Left ventricle myocardium inferior (tissue), 1 donor: ENCODE measurements around the gene ARL16. TPM values are rescaled to one million over a fixed set of nuclear protein-coding genes. Genes with fewer than 3 reads are reported as not detected.

Experiments used
- DNase-seq: peaks from one replicate; pipeline ENCODE4 v3.0.0-alpha.2; 2020
- H3K27ac ChIP-seq: fragments of 200-600 bp; replicated peaks from 2 replicates; pipeline ENCODE4 v1.8.0; 2021
- H3K27me3 ChIP-seq: fragments of 200-600 bp; 2 replicates; pipeline ENCODE4 v1.8.0; 2021; ENCODE audit warnings: low read depth
- H3K36me3 ChIP-seq: fragments of 200-600 bp; 2 replicates; pipeline ENCODE4 v1.8.0; 2021
- H3K4me1 ChIP-seq: fragments of 200-600 bp; 2 replicates; pipeline ENCODE4 v1.8.0; 2021
- H3K4me3 ChIP-seq: fragments of 200-600 bp; 2 replicates; pipeline ENCODE4 v1.8.0; 2021; ENCODE audit warnings: mild to moderate bottlenecking, moderate library complexity
- H3K9me3 ChIP-seq: fragments of 200-600 bp; replicated peaks from 2 replicates; pipeline ENCODE4 v1.8.0; 2021
- CTCF ChIP-seq: fragments of 200-600 bp; IDR thresholded peaks from 2 replicates; pipeline ENCODE4 v1.8.0; 2021; ENCODE audit warnings: antibody characterized with exemption, mild to moderate bottlenecking, borderline replicate concordance
- intact Hi-C: fragments of 100-400 bp; cut with micrococcal nuclease; formaldehyde crosslinking; loops from one replicate; pipeline ENCODE4 v1.11.0; 2022
- total RNA-seq: library from RNA; stranded (reverse); fragmentation: NEBNext Ultra II Directional; extraction: Animal tissue kit (Norgen Biotek cat#: 25700); gene quantifications from one replicate; pipeline ENCODE4 v1.2.1, GENCODE V29; 2021
- donor health status: DM: no; HTN: yes; CAD: no; lungs with severe emphysema.

The ARL16 gene
- total RNA-seq, 1 donor from 2014 or later: 9.0 TPM

DNA sequence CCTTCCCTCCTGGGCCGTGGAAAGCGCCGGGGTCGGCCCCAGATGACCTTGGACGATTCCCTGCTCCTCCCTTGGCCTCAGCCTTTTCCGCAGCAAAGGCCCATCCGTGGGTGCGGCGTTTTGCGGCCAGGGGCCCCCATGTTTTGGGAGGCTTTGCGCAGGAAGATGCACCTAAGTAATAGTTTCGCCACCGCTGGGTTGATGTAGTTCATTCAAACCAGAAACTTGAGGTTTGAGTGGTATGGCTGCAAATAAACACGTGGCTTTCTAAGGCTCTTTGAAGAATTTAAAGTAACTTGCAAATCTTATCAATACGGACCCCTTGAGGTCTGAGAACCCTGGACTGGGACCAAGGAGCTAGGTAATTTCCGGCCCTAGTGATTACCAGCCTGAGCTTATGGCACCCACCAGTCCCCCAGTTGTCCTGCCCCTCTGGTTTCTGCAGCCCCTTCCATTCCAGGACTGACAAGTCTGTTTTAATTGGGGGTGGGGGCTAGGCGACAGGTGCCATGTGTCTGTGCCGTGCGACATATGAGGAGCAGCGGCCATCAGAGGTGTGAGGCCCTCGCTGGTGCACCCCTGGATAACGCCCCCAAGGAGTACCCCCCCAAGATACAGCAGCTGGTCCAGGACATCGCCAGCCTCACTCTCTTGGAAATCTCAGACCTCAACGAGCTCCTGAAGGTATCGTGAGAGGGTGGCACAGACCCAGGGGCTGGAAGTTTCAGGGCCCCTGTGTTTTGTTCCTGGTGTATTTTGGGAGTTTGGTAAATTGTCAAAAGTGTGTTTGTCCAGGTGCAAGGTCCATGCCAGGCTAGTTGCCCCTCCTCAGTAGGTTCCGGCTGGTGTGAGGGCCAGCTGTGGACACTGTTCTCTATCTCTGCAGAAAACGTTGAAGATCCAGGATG, 20.4 kb upstream of the ARL16 start:
- Histone ChIP-seq H3K27ac (peak overlapping the region; percentile 96), H3K4me3 (peak overlapping the region; percentile 98), H3K27me3 (no peaks in the 10 kb centered on the region), H3K9me3 (no peaks in the 10 kb centered on the region), H3K36me3 (peaks cover 60% of the 10 kb centered on the region), H3K4me1 (peaks cover 44% of the 10 kb centered on the region)
- TF ChIP-seq CTCF: no peak
- DNase-seq: no peak
- intact Hi-C loops: no loop called here

GRCh38 chr17:81702934-81703746, 19.5 kb upstream of the ARL16 start, which contains the start of gene MRPL12:
TSS of gene MRPL12 (plus strand) at chr17:81703367. CDS start at chr17:81703502, 135 bp downstream.
- peaks cover 66% of the 10 kb centered on the region for H3K36me3 ChIP-seq
- H3K4me3 ChIP-seq: peak within 1 kb of the TSS; percentile 98
- intact Hi-C loops: no loop called here
- H3K27ac ChIP-seq: peak within 1 kb of the TSS; percentile 96
- DNase-seq: peak; percentile 94
- H3K9me3 ChIP-seq: no peaks in the 10 kb centered on the region
- H3K4me1 ChIP-seq: peaks cover 44% of the 10 kb centered on the region
- H3K27me3 ChIP-seq: no peaks in the 10 kb centered on the region
- TF ChIP-seq CTCF: no peak

DNA sequence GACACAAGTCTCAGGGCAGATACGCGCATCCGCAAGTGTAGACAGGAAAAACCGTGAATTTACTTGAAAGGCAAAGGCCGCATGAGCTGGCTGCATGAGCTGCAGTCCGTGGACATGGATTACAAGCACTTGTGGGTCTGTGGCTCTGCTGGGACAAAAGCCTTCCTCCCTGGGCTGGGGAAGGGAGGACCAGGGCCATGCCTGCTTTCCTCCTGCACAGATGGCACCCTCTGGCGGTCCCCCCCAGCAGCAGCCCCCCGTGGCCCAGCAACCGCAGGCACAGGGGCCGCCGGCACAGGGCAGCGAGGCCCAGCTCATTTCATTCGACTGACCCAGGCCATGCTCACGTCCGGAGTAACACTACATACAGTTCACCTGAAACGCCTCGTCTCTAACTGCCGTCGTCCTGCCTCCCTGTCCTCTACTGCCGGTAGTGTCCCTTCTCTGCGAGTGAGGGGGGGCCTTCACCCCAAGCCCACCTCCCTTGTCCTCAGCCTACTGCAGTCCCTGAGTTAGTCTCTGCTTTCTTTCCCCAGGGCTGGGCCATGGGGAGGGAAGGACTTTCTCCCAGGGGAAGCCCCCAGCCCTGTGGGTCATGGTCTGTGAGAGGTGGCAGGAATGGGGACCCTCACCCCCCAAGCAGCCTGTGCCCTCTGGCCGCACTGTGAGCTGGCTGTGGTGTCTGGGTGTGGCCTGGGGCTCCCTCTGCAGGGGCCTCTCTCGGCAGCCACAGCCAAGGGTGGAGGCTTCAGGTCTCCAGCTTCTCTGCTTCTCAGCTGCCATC, 17.9 kb upstream of the ARL16 start:
- Histone ChIP-seq H3K4me3 (peak overlapping the region; percentile 98), H3K36me3 (peaks cover 65% of the 10 kb centered on the region), H3K27ac (peak overlapping the region; percentile 19), H3K27me3 (no peaks in the 10 kb centered on the region), H3K4me1 (peaks cover 61% of the 10 kb centered on the region), H3K9me3 (no peaks in the 10 kb centered on the region)
- DNase-seq: no peak
- intact Hi-C loops: no loop called here
- TF ChIP-seq CTCF: no peak

DNA sequence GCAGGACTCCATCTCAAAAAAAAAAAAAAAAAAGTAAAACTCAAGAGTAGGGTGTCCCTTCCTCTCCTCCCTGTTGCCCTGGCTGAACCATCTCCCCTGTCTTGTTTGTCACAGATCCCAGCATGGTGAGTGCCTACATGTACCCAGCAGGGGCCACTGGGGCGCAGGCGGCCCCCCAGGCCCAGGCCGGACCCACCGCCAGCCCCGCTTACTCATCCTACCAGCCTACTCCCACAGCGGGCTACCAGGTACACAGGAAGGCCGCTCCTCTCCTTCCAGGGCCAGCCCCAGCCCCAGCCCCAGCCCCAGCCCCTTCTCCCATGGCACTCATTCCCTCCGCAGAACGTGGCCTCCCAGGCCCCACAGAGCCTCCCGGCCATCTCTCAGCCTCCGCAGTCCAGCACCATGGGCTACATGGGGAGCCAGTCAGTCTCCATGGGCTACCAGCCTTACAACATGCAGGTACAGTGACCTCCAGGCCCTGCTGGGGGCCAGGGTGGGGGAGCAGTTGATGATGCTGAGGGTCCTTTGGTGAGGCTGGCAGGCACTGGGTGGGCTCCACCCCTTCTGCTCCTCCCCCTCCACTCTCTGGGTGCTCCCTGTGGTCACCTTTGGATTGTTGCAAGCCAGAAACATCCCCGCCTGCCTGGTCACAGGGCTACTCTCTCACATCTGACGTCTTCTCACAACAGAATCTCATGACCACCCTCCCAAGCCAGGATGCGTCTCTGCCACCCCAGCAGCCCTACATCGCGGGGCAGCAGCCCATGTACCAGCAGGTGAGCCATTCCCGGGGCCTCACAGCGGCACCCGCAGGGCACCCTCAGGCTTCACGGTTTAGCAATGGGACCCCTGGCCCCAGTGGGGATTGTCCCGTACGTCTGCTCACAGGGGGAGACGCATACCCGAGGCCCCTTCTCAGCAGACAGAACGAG, 17.0 kb upstream of the ARL16 start:
- Histone ChIP-seq H3K36me3 (peaks cover 65% of the 10 kb centered on the region), H3K4me1 (peaks cover 64% of the 10 kb centered on the region), H3K4me3 (no peak overlapping the region), H3K9me3 (no peaks in the 10 kb centered on the region), H3K27ac (no peak overlapping the region), H3K27me3 (no peaks in the 10 kb centered on the region)
- no peak for TF ChIP-seq CTCF
- no peak for DNase-seq
- intact Hi-C loops: no loop called here
